Measurements from ENCODE around the gene GNL1.
A peak's percentile ranks its signal among the peaks of the same experiment; 100 is the strongest.

The GNL1 gene

DNA sequence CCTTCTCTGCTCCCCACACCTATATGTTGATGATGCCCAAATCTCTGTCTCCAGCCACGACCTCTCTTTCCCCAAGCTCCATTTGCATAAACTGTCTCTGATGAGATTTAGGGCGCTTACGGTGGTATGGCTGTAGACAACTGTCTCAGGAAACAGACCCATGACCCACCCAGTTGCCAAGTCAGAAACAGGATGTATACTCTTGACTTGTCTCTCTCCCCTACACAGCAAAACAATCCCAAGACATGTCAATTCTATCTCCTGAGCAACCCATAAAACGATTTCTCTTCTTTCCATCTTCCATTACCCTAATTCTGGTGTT, 13.9 kb downstream of the GNL1 start:
- no peaks in the 10 kb centered on the region for H3K79me2 ChIP-seq (ENCODE audit: insufficient read depth, low read length)
- no peak overlapping the region for H3K4me2 ChIP-seq (ENCODE audit: insufficient read depth, low read length)
- 0 out of 2 replicates have a peak, but pooled peaks cover 2% of the 10 kb centered on the region for H4K20me1 ChIP-seq (ENCODE audit: insufficient read depth, low read length)
- H3K36me3 ChIP-seq (ENCODE audit: insufficient read depth, low read length), result peaks cover 16% of the 10 kb centered on the region; the same call in 1 of the 2 replicates
- peaks cover 15% of the 10 kb centered on the region for H3K4me1 ChIP-seq (ENCODE audit: insufficient read depth, low read length)
- DNase-seq, result no peak
- no peak overlapping the region for H3K27ac ChIP-seq (ENCODE audit: low read length)
- ATAC-seq (ENCODE audit: insufficient read depth, low read depth), result no peak; the same call in 2 of the 3 replicates
- H3K9ac ChIP-seq (ENCODE audit: low read depth, low read length), result 0 out of 2 replicates have a peak overlapping the region, but pooled peaks have one; percentile 36
- TF ChIP-seq EZH2 (IDR thresholded peaks at IDR 0.05; ENCODE audit: borderline replicate concordance, low read depth, low read length, severe bottlenecking), result no peak
- TF ChIP-seq, protein P1, sequence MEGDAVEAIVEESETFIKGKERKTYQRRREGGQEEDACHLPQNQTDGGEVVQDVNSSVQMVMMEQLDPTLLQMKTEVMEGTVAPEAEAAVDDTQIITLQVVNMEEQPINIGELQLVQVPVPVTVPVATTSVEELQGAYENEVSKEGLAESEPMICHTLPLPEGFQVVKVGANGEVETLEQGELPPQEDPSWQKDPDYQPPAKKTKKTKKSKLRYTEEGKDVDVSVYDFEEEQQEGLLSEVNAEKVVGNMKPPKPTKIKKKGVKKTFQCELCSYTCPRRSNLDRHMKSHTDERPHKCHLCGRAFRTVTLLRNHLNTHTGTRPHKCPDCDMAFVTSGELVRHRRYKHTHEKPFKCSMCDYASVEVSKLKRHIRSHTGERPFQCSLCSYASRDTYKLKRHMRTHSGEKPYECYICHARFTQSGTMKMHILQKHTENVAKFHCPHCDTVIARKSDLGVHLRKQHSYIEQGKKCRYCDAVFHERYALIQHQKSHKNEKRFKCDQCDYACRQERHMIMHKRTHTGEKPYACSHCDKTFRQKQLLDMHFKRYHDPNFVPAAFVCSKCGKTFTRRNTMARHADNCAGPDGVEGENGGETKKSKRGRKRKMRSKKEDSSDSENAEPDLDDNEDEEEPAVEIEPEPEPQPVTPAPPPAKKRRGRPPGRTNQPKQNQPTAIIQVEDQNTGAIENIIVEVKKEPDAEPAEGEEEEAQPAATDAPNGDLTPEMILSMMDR (IDR thresholded peaks at IDR 0.05; ENCODE audit: borderline replicate concordance, extremely low read depth, low read length, poor library complexity, severe bottlenecking), result no peak
- no peak overlapping the region for H2AFZ ChIP-seq (ENCODE audit: low read depth, low read length)
- no peak overlapping the region for H3K4me3 ChIP-seq (ENCODE audit: low read depth in 1 of 2, low read length in 2 of 2)
- H3K9me3 ChIP-seq (ENCODE audit: insufficient read depth, low read length, severe bottlenecking), result no peaks in the 10 kb centered on the region
- no peaks in the 10 kb centered on the region for H3K27me3 ChIP-seq (ENCODE audit: insufficient read depth, low read length, poor library complexity)

DNA sequence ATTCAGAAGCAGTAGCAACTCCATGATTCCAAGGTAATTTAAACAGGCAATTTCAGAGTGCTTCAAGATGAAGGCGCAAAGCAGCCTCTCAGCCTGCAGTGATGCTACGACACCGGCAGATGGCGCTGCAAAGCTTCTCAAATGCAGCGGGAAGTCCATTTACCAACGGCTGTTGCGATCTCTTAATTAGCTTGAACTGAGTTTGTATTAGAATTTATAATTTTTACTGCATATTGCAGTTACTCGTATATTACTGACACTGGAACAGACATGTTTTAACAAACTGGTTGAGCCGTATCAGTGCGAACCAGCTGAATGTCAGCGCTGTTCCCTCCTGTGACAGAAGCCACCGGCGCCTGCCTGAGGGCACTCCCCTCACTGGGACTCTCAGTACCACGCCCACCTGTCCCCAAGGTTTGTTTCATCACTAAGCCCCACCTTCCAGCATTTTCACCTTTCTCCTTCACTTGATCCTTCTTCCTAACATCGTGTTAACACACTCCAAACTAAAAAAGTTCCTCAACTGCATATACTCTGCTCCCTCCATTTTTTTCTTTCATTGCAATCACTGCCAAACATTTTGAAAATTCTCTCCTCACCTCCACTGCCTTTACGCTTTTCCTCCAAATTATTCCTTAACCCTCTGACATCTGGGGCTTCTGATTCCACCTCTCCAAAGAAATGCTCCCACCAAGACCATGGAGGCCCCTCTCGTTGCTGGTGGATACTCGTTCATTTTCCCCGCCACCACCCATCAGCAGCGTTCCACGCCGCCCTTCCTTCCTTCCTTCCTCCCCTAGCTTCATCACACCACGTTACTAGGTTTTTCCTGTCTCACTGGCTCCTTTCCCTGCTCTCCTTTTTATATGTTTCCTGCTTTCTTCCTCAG, 14.5 kb downstream of the GNL1 start:
- Histone ChIP-seq H3K4me2 (ENCODE audit: insufficient read depth, low read length) (peak overlapping the region; percentile 69), H4K20me1 (ENCODE audit: insufficient read depth, low read length) (0 out of 2 replicates have a peak, but pooled peaks cover 2% of the 10 kb centered on the region), H3K27me3 (ENCODE audit: insufficient read depth, low read length, poor library complexity) (no peaks in the 10 kb centered on the region), H2AFZ (ENCODE audit: low read depth, low read length) (peak overlapping the region; percentile 72), H3K36me3 (ENCODE audit: insufficient read depth, low read length) (peaks cover 10% of the 10 kb centered on the region; the same call in 1 of the 2 replicates), H3K27ac (ENCODE audit: low read length) (no peak overlapping the region), H3K79me2 (ENCODE audit: insufficient read depth, low read length) (no peaks in the 10 kb centered on the region), H3K9me3 (ENCODE audit: insufficient read depth, low read length, severe bottlenecking) (no peaks in the 10 kb centered on the region), H3K4me1 (ENCODE audit: insufficient read depth, low read length) (peaks cover 15% of the 10 kb centered on the region), H3K4me3 (ENCODE audit: low read depth in 1 of 2, low read length in 2 of 2) (peak overlapping the region in 1 of 2 experiments; percentile 50; a peak in 2 of 4 replicates), H3K9ac (ENCODE audit: low read depth, low read length) (peak overlapping the region; percentile 36)
- TF ChIP-seq, protein P1 (IDR thresholded peaks at IDR 0.05; ENCODE audit: borderline replicate concordance, extremely low read depth, low read length, poor library complexity, severe bottlenecking), result peak; percentile 100
- no peak for TF ChIP-seq EZH2 (IDR thresholded peaks at IDR 0.05; ENCODE audit: borderline replicate concordance, low read depth, low read length, severe bottlenecking)
- DNase-seq (peak; percentile 80), ATAC-seq (ENCODE audit: insufficient read depth, low read depth) (peak; percentile 87)

DNA sequence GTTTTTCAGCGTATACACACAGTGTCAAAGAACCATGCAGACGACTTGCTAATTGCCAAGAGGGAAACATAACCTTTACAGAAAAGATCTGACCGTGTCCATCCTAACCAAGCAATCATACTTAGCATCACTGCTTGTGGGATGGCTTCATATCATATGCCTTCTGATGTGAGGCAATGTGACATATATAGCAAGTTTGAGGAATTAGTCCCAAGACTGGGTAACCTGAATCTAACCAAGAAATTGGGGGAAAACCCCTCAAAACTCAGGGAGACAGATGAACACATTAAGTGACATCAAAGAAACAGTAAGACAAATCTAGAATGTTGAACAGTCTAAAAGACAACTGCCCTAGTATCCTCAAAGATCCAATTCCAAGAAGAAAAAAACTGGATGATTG, 18.4 kb downstream of the GNL1 start:
- Histone ChIP-seq H3K79me2 (ENCODE audit: insufficient read depth, low read length) (no peaks in the 10 kb centered on the region), H2AFZ (ENCODE audit: low read depth, low read length) (no peak overlapping the region), H3K4me1 (ENCODE audit: insufficient read depth, low read length) (peaks cover 15% of the 10 kb centered on the region), H3K4me2 (ENCODE audit: insufficient read depth, low read length) (no peak overlapping the region), H4K20me1 (ENCODE audit: insufficient read depth, low read length) (no peaks in the 10 kb centered on the region), H3K9ac (ENCODE audit: low read depth, low read length) (no peak overlapping the region), H3K36me3 (ENCODE audit: insufficient read depth, low read length) (no peaks in the 10 kb centered on the region), H3K27ac (ENCODE audit: low read length) (no peak overlapping the region), H3K9me3 (ENCODE audit: insufficient read depth, low read length, severe bottlenecking) (no peaks in the 10 kb centered on the region), H3K4me3 (ENCODE audit: low read depth in 1 of 2, low read length in 2 of 2) (no peak overlapping the region), H3K27me3 (ENCODE audit: insufficient read depth, low read length, poor library complexity) (no peaks in the 10 kb centered on the region)
- DNase-seq (no peak), ATAC-seq (ENCODE audit: insufficient read depth, low read depth) (no peak)
- TF ChIP-seq, protein P1 (IDR thresholded peaks at IDR 0.05; ENCODE audit: borderline replicate concordance, extremely low read depth, low read length, poor library complexity, severe bottlenecking), result no peak
- no peak for TF ChIP-seq EZH2 (IDR thresholded peaks at IDR 0.05; ENCODE audit: borderline replicate concordance, low read depth, low read length, severe bottlenecking)

Data from DND-41 (cell line).